Mammary epithelial cell (primary cell): ENCODE results near the gene ATXN1.

Source experiments
- EZH2 ChIP-seq: IDR thresholded peaks from 2 replicates; pipeline ENCODE4 v1.6.1; 2012; ENCODE audit warnings: low read length, inconsistent platforms, borderline replicate concordance
- TF ChIP-seq, protein P1 (sequence below), 2 donors: IDR thresholded peaks in 1 of 2; conservative IDR thresholded peaks in 1 of 2; 2 replicates each; pipeline ENCODE4 v1.5.1; 2011 to 2012; ENCODE audit warnings: inconsistent platforms in 2 of 2, low read length in 2 of 2, mild to moderate bottlenecking in 2 of 2, control low read depth in 1 of 2, low read depth in 1 of 2; ENCODE audit not compliant: insufficient read depth in 1 of 2; ENCODE audit errors: extremely low read depth in 1 of 2

DNA sequence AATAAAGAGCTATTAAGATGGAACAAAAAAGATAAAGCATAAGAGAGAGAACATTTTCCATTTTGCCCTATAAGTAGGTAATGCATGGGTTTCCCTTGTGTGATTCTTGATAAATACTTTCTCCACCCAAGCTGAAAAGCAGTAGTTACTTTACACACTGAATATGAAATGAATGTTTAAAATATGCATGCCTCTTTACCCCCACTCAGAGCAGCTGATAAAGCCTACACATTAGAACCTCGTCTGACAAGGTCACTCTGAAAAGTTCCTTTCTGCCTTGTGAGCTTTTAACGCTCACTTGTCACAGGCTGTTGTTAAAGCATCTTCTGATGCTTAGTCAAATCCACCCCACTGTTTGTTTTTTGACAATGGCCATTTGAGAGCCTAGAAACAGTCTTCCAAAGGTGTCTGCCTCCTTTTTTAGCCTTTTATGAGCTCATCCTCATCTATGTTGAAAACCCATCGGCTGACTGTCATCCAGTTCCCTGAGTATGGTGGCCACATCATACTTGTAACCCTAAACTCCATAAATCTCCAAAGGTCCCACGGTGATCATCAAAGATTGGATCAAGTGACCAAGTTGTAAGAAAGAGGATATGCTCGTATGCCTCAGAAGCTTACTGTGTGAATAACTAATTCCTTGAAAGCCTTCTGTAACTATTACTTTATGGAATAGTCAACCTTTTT is 102.8 kb downstream of the ATXN1 start:
- TF ChIP-seq, protein P1, sequence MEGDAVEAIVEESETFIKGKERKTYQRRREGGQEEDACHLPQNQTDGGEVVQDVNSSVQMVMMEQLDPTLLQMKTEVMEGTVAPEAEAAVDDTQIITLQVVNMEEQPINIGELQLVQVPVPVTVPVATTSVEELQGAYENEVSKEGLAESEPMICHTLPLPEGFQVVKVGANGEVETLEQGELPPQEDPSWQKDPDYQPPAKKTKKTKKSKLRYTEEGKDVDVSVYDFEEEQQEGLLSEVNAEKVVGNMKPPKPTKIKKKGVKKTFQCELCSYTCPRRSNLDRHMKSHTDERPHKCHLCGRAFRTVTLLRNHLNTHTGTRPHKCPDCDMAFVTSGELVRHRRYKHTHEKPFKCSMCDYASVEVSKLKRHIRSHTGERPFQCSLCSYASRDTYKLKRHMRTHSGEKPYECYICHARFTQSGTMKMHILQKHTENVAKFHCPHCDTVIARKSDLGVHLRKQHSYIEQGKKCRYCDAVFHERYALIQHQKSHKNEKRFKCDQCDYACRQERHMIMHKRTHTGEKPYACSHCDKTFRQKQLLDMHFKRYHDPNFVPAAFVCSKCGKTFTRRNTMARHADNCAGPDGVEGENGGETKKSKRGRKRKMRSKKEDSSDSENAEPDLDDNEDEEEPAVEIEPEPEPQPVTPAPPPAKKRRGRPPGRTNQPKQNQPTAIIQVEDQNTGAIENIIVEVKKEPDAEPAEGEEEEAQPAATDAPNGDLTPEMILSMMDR (conservative IDR thresholded peaks at IDR 0.05 in 1 of 2, IDR thresholded peaks at IDR 0.05 in 1 of 2; ENCODE audit: extremely low read depth in 1 of 2, insufficient read depth in 1 of 2, low read depth in 1 of 2, low read length in 2 of 2): no peak
- TF ChIP-seq EZH2: no peak
